Sciatic nerve (tissue), 2 donors: Measurements from ENCODE around the gene STK35. TPM values are rescaled to one million over a fixed set of nuclear protein-coding genes. Genes with fewer than 3 reads are reported as not detected.

Source experiments
- ATAC-seq: fragments of 200-7000 bp; cut with Tn5 transposase; one replicate; pipeline ENCODE4 v1.9.1; 2020; ENCODE audit warnings: mild to moderate bottlenecking, moderate library complexity
- DNase-seq: peaks from one replicate; pipeline ENCODE4 v3.0.0-alpha.2; 2020; ENCODE audit warnings: low spot score
- intact Hi-C: fragments of 100-400 bp; cut with DNase I; formaldehyde crosslinking; loops from one replicate; pipeline ENCODE4 v1.14.2; 2022
- total RNA-seq: library from RNA; stranded (reverse); fragmentation: NEBNext Ultra II Directional; extraction: Animal tissue kit (Norgen Biotek cat#: 25700); gene quantifications from one replicate; pipeline ENCODE4 v1.2.1, GENCODE V29; 2021
- donor health status: DM: no; HTN: no; CAD: no.
- donor health status: DM: no; HTN: no; CAD: no.

The STK35 gene
- 10.2 TPM for total RNA-seq

DNA sequence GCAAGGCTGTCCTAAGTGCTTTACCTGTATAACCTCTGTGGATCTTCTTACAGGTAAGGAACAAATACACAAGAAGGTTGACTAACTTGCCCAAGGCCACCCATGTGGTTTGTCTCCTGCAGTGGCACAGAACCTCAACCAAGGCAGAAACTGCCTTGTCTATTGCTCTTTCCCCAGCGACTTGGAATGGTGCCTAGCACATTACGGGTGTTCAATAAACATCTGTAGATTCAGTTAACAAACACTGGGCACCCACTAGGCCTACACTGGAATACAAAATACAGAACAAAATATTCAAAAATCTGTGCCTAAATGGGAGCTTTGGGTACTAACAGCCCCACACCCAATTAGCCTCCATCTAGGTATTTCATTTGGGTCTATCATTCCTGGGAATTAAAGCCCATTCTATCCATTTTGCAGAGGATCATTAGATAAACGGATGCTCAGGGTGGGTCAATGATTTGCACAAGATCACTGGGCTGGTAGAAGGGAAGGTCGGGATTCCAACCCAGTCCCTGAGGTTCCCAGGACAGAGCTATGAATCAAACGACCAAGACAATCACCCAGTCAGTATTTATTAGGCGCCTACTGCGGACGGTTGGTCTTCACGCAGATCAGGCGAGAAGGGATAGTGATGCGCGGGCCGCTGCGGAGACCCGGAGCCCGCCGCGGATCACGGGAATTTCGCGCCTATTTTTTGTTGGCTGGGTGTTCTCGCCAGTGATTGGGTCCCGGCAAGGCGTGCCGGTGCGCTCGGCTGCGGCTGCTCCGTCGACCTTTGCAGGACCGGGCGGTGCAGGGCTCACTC lies at the start of gene STK35:
STK35 (plus strand) TSS at position 771 of the 808 bp plus-strand sequence. CDS start 55 bp downstream, outside the sequence.
- intact Hi-C loops = no loop called here
- no peak for DNase-seq

DNA sequence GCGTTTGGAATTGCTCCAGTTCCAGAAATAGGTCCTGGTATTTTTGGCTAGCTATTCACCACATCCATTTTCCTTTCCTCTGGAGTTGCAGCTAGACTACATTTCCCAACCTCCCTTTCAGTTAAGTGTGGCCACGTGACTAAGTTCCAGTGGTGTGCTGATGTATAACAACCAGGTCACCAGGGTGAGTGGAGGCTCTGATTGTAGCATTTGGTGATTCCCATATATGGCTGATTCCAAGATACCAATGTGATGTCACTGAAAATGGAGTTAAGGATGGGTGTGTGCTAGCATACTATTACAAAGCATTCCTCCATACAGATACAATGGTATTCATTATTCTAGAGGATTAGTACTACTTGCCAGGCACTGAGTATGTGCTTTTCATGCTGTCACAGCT lies 49.7 kb upstream of the STK35 start:
- DNase-seq (no peak), ATAC-seq (no peak)
- intact Hi-C loops = no loop called here

More for the DNA sequence above, at the start of gene STK35:
- peak; percentile 58 for ATAC-seq

- ATAC-seq (no peak), DNase-seq (no peak)
- intact Hi-C loops = no loop called here
Observed at GRCh38 chr20:2052741-2053140, 48.9 kb upstream of the STK35 start.

DNA sequence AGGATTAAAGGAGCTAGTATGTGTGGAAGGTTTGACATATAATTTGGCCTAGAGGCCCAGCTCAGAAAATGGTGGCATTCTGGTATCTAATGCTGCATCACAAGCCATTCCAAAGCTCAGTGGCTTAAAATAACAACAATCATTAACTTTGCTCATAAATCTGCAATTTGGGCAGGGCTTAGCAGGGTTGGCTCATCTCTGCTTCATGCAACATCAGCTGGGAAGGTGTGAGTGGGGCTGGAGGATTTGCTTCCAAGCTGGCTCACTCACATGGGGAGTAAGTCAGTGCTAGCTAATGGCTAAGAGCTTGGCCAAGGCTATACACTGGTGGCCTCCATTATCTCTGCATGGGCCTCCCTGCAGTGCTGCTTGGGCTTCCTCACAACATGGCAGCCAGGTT lies 48.0 kb upstream of the STK35 start:
- ATAC-seq (no peak), DNase-seq (no peak)
- intact Hi-C loops = no loop called here

DNA sequence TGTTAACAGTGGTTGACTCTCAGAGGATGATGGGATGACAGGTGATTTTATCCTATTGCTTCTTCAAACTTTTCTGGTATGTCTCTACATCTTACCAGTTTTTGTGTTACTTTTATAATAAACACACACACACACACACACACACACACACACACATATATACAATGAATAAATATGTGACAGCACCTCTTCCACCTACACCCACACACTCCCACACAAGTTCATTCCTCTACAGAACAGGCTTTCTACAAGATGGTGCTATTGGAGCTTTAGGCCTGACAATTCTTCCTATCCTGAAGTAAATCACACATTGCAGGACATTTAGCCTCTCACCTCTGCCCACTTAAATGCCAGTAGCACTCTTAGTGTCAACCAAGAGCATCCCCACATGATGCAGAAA lies 46.7 kb upstream of the STK35 start:
- intact Hi-C loops = no loop called here
- ATAC-seq (no peak), DNase-seq (no peak)

DNA sequence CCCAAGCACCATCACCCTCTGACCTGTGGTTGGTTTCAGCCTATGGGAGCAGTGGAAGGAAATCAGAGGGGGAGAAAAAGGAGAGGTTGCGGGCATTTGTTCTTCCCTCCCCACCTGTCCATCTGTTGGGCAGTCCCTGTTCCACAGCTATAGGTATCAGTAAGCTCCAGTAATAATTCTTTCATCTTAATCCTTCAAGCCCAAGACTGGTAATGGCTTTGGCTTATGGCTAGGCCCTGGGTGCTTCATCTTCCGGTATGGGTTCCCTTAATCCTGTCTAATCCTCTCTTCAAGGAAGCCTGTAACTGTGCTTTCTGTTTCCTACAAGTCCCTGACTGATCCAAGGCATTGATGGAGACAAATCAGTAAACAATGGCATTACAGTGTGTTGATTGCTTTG lies 42.2 kb upstream of the STK35 start:
- ATAC-seq (no peak), DNase-seq (no peak)
- intact Hi-C loops = no loop called here

GRCh38 chr20:2065099-2065498 lies 36.5 kb upstream of the STK35 start:
- DNase-seq (no peak), ATAC-seq (no peak)

DNA sequence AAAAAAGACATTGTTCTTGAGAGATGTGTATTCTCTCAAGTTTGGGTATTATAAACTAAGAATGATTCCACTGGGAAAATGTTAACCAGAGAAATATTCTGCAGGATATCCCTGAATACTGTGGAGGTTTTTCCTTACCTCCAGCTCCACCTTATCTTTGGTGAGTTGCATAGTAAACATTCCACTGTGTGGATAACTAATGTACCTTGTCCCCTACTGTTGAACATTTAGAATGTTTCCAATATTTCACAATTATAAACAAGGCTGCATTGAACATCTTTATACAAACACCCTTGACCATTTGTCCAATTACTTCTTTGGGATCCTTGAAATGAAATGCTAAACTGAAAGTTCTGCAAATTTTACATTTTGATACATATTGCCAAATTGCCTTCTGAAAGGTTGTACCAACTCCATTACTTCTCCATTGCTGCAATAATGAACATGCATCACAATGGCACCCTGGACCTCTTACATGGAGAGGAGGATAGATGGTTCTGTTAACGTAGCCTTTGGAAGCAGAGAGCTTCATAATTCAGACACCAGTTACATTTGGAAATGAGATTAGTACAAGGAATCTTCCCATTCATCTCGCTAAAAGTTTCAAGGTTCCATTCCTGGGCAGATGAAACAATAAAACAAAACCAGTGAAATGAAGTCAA lies 35.0 kb upstream of the STK35 start:
- intact Hi-C loops = no loop called here
- ATAC-seq (no peak), DNase-seq (no peak)

More at GRCh38 chr20:2065099-2065498, 36.5 kb upstream of the STK35 start:
- intact Hi-C loops = no loop called here

- DNase-seq = no peak
- intact Hi-C loops = no loop called here
- no peak for ATAC-seq
Observed at GRCh38 chr20:2080532-2081224, 20.9 kb upstream of the STK35 start.

GRCh38 chr20:2084703-2085102 lies 16.9 kb upstream of the STK35 start:
- intact Hi-C loops = no loop called here
- ATAC-seq = no peak
- no peak for DNase-seq

DNA sequence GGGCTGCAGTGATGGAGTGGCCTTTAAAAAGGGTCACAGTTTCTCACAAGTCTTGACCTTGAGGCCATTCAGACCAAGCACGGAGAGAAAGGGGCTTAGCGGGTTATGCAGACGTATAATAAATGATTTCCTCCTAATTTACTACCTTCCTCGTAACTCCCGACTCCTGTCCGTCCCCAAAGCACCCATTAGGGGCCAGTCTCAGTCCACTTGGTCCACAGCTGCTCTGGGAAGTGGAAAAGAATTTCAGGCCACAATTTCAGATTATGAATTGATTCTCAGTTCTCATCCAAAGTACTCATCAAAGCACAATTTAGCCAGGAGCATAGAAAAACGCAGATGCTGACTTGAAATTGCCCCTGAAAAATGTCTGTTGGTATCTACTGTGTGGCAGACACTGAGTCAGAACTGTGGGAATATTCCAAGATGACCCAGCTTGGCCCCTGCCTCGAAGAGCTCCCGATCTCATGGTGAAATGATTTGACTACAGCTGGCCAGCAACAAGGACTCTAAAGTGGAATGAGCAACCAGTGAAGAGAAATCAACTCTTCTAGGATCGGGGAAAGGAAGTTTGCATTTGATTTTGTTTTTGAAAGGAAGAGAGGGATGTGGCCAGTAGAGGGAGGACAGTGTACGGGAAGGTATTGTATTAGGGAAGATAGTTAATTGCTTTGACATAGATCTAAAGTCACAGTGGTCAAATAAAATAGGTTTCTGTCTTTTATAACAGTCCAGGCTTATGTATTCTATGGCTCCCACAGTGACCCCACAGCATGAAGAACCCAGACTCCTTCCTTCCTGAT lies 15.2 kb upstream of the STK35 start:
- DNase-seq (no peak), ATAC-seq (no peak)
- intact Hi-C loops = no loop called here

DNA sequence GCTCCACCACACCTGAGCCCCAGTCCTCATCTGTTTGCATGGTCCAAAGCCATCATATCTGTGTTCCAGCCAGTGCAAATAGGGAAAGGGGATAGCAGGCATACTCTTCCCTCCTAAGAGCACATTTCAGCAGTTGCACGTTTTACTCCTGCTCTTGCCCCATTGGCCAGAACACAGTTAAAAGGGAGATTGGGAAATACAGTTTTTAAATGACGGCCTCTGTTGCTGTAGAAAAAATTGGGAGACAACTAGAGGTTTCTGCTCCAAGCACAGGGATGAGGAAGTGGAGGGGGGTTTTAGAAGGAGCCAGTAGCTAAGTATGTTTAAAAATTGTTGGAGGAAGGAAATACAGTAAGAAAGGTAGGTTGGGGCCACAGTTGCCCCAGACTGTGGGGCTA lies 14.6 kb upstream of the STK35 start:
- intact Hi-C loops = no loop called here
- ATAC-seq = no peak
- DNase-seq = no peak

- no peak for ATAC-seq
- intact Hi-C loops = no loop called here
Observed at GRCh38 chr20:2088891-2089290, 12.7 kb upstream of the STK35 start.

DNA sequence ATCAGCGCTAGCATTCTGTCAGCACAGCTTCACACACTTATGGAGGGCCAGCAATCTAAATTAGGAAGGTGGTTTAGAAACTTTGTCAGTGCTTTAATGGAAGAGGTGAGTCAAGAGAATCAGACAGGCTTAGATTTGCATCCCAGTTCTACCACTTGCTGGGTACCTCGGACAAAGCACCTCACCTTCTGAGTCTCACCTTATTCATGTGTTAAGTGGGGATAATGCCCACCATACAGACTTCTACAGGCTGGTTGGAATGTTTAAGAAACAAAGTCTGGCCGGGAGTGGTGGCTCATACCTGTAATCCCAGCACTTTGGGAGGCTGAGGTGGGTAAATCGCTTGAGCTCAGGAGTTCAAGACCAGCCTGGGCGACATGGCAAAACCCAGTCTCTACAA lies 12.2 kb upstream of the STK35 start:
- ATAC-seq = no peak
- intact Hi-C loops = no loop called here
- DNase-seq = no peak

More at GRCh38 chr20:2088891-2089290, 12.7 kb upstream of the STK35 start:
- DNase-seq = no peak

- intact Hi-C loops = loop anchor here (5.0 kb wide), 1 partner anchor 121 kb away; no protein-coding TSS in a partner anchor
- no peak for ATAC-seq
Observed at GRCh38 chr20:2093159-2093781, 8.4 kb upstream of the STK35 start.

GRCh38 chr20:2093883-2094282 lies 7.7 kb upstream of the STK35 start:
- ATAC-seq (no peak), DNase-seq (no peak)
- intact Hi-C loops = loop anchor here (5.0 kb wide), 1 partner anchor 122 kb away; no protein-coding TSS in a partner anchor

More at GRCh38 chr20:2093159-2093781, 8.4 kb upstream of the STK35 start:
- no peak for DNase-seq

DNA sequence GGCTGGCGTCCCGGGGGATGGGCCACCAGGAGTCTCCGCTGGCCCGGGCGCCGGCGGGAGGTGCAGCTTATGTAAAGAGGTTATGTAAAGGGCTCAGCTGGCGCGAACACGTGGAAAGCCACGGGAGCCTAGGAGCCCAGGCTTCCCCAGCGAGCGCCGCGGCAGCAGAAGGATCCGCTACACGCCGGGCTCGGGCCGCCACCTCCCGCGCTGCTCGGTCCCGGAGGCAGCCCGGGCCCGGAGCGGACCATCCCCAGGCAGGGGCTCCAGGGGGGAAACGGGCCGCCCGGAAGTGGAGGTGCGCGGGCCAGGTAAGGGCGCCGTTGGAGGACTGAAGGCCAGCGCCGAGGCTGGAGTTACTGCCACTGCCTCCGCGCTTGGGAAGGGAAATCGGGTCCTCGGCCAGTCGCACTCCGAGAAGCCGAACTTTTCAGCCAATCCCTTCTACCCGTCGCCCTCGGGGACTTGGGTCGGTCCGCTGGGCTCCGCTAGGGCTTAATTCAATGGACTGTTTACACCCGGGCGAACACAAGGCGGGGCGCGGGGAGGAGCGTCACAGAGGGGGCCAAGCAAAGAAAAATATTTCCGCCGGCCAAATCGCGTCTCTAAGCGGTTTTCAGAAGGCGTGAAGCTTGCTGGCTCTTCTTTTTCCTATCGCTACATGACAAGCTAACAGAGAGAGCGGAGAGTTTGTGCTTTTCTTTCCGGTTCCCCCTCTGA lies 398 bp downstream of the STK35 start:
- intact Hi-C loops = no loop called here
- ATAC-seq = peak; percentile 97
- DNase-seq = peak; percentile 93
